Calu3 (cell line): ENCODE measurements around the gene ALK. TPM values are rescaled to one million over a fixed set of nuclear protein-coding genes. Genes with fewer than 3 reads are reported as not detected.

Experiments used
- BruUV-seq: library from RNA; stranded (reverse); fragments of 400-500 nt; replicated peaks from 2 replicates; lab custom pipeline; 2021; lab: Mats Ljungman, UMichigan
- CTCF ChIA-PET: fragments of 300-600 bp; sonication (Branson Sonifier 250); formaldehyde crosslinking; loops from one replicate; lab custom pipeline; 2022; ENCODE audit warnings: antibody characterized with exemption; lab: Charles Lee
- DNase-seq: peaks from one replicate; pipeline ENCODE4 v3.0.0; 2022
- H3K27ac Mint-ChIP-seq: one replicate; pipeline ENCODE4 v1.8.0; 2022; ENCODE audit warnings: mixed read lengths; ENCODE audit not compliant: unreplicated experiment
- H3K27me3 Mint-ChIP-seq: one replicate; pipeline ENCODE4 v1.8.0; 2022; ENCODE audit warnings: mixed read lengths; ENCODE audit not compliant: unreplicated experiment
- H3K36me3 Mint-ChIP-seq: one replicate; pipeline ENCODE4 v1.8.0; 2022; ENCODE audit warnings: mild to moderate bottlenecking, moderate library complexity, mixed read lengths; ENCODE audit not compliant: insufficient read depth, unreplicated experiment
- H3K4me1 Mint-ChIP-seq: one replicate; pipeline ENCODE4 v1.8.0; 2022; ENCODE audit warnings: mild to moderate bottlenecking, low read depth, mixed read lengths; ENCODE audit not compliant: unreplicated experiment
- H3K4me3 Mint-ChIP-seq: one replicate; pipeline ENCODE4 v1.8.0; 2022; ENCODE audit warnings: mild to moderate bottlenecking, low read depth, moderate library complexity, mixed read lengths; ENCODE audit not compliant: unreplicated experiment
- H3K9me3 Mint-ChIP-seq: one replicate; pipeline ENCODE4 v1.8.0; 2022; ENCODE audit warnings: low read depth, mixed read lengths; ENCODE audit not compliant: unreplicated experiment
- intact Hi-C: fragments of 100-400 bp; cut with micrococcal nuclease; formaldehyde crosslinking; loops from one replicate; pipeline ENCODE4 v1.10.0; 2022; ENCODE audit not compliant: unreplicated experiment
- total RNA-seq: library from RNA; stranded (reverse); gene quantifications from 2 replicates; pipeline ENCODE4 v1.2.3, GENCODE V29; 2022
- TF ChIP-seq, protein P1 (sequence below): fragments of 200-600 bp; IDR thresholded peaks from one replicate; pipeline ENCODE4 v1.8.0; 2022; ENCODE audit warnings: antibody characterized with exemption; ENCODE audit not compliant: unreplicated experiment

The ALK gene
- total RNA-seq, 1 experiment from 2014 or later, result not detected

DNA sequence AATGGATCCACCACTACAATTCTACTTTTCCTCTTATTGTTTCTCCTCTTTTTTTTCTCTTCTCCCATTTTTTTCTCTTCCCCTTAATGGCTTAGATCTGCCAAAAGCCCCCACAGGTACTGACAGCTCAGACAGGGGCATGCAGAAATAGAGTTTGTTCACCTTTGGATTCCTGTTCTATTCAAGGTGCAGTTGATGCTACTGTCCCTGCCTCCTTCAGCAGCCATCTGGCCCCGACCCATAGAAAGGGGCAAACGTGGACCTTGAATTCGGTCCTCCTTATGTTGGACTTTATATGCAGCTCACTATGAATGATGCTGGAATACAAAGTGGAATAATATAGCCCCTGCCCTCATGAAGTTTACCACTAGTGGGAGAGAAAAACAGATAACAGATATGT is 27.7 kb upstream of the ALK start:
- BruUV-seq, result no TSS peak
- H3K27ac Mint-ChIP-seq, result no peak overlapping the region
- CTCF ChIA-PET, result no interaction called here
- no peak for DNase-seq
- H3K4me3 Mint-ChIP-seq, result no peak overlapping the region
- peaks cover 3% of the 10 kb centered on the region for H3K9me3 Mint-ChIP-seq
- TF ChIP-seq, protein P1, sequence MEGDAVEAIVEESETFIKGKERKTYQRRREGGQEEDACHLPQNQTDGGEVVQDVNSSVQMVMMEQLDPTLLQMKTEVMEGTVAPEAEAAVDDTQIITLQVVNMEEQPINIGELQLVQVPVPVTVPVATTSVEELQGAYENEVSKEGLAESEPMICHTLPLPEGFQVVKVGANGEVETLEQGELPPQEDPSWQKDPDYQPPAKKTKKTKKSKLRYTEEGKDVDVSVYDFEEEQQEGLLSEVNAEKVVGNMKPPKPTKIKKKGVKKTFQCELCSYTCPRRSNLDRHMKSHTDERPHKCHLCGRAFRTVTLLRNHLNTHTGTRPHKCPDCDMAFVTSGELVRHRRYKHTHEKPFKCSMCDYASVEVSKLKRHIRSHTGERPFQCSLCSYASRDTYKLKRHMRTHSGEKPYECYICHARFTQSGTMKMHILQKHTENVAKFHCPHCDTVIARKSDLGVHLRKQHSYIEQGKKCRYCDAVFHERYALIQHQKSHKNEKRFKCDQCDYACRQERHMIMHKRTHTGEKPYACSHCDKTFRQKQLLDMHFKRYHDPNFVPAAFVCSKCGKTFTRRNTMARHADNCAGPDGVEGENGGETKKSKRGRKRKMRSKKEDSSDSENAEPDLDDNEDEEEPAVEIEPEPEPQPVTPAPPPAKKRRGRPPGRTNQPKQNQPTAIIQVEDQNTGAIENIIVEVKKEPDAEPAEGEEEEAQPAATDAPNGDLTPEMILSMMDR, result no peak
- H3K36me3 Mint-ChIP-seq, result no peaks in the 10 kb centered on the region
- intact Hi-C loops, result no loop called here
- peaks cover 77% of the 10 kb centered on the region for H3K27me3 Mint-ChIP-seq
- no peaks in the 10 kb centered on the region for H3K4me1 Mint-ChIP-seq

- CTCF ChIA-PET, result interaction anchor here (0.6 kb wide), 1 partner anchor 21 kb away, joined by 5 read pairs; no protein-coding TSS in a partner anchor
- H3K27me3 Mint-ChIP-seq, result peaks cover 77% of the 10 kb centered on the region
- no TSS peak for BruUV-seq
- H3K36me3 Mint-ChIP-seq, result no peaks in the 10 kb centered on the region
- H3K4me3 Mint-ChIP-seq, result no peak overlapping the region
- H3K4me1 Mint-ChIP-seq, result no peaks in the 10 kb centered on the region
- DNase-seq, result no peak
- H3K9me3 Mint-ChIP-seq, result peaks cover 3% of the 10 kb centered on the region
- TF ChIP-seq, protein P1, result no peak
- no peak overlapping the region for H3K27ac Mint-ChIP-seq
- intact Hi-C loops, result no loop called here
Observed at GRCh38 chr2:29946505-29946904, 25.1 kb upstream of the ALK start.

- H3K4me3 Mint-ChIP-seq, result no peak overlapping the region
- no peaks in the 10 kb centered on the region for H3K4me1 Mint-ChIP-seq
- BruUV-seq, result no TSS peak
- TF ChIP-seq, protein P1, result no peak
- no peak for DNase-seq
- CTCF ChIA-PET, result no interaction called here
- peaks cover 84% of the 10 kb centered on the region for H3K27me3 Mint-ChIP-seq
- H3K36me3 Mint-ChIP-seq, result no peaks in the 10 kb centered on the region
- intact Hi-C loops, result no loop called here
- no peak overlapping the region for H3K27ac Mint-ChIP-seq
- H3K9me3 Mint-ChIP-seq, result peaks cover 3% of the 10 kb centered on the region
Observed at GRCh38 chr2:29942711-29943110, 21.3 kb upstream of the ALK start.

GRCh38 chr2:29940706-29941105 is 19.3 kb upstream of the ALK start:
- no TSS peak for BruUV-seq
- DNase-seq, result no peak
- peaks cover 3% of the 10 kb centered on the region for H3K9me3 Mint-ChIP-seq
- peaks cover 83% of the 10 kb centered on the region for H3K27me3 Mint-ChIP-seq
- TF ChIP-seq, protein P1, result no peak
- intact Hi-C loops, result no loop called here
- H3K4me3 Mint-ChIP-seq, result no peak overlapping the region
- CTCF ChIA-PET, result interaction anchor here (0.5 to 0.6 kb wide), 3 partner anchors 90 to 893 kb away, joined by 3 to 9 read pairs (median 4); no protein-coding TSS in a partner anchor
- H3K27ac Mint-ChIP-seq, result no peak overlapping the region
- H3K36me3 Mint-ChIP-seq, result no peaks in the 10 kb centered on the region
- no peaks in the 10 kb centered on the region for H3K4me1 Mint-ChIP-seq
